Middle frontal gyrus (tissue), 1 donor: Measurements from ENCODE around the gene FHIT.

ENCODE experiments used
- DNase-seq: peaks from one replicate; pipeline ENCODE4 v3.0.0-alpha.2; 2015; ENCODE audit warnings: low spot score; ENCODE audit errors: extremely low spot score

The FHIT gene

DNA sequence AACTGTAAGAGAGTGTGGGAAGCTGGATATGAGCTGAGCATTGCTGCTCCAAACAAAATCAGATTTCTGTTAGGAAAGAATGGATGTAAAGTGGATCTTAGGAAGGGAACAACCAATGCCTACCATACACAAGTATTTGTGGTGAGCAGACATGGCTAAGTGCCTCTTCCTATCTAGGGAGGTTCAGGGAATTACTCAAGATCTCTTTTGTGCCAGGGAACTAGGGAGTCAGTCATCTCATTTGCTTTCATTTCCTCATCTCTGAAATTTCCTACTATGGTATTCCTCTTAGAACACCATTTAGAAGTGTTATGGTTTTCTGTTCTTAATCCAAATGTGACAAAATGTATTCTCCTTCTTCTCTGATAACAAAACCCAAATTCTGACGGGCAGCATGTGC lies 396.5 kb downstream of the FHIT start:
- DNase-seq, result no peak

DNA sequence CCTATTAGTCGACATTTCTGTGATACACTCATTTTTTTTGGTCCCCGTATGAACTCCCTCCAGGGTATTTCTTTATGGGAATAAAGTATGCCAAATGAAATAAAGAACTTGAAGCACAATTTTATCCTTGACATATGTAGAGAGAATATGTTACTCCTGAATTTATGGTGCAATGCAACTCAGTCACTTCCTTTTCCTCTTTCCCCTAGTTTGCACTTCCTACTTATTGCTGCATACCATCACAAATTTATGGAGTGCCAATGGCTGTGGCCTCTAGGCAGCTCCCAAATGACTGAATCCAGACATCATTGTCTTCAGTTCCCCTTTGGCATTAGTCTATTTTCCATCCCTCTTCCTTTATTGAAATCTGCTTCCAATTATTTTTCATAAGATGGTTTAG lies 403.5 kb downstream of the FHIT start:
- no peak for DNase-seq

DNA sequence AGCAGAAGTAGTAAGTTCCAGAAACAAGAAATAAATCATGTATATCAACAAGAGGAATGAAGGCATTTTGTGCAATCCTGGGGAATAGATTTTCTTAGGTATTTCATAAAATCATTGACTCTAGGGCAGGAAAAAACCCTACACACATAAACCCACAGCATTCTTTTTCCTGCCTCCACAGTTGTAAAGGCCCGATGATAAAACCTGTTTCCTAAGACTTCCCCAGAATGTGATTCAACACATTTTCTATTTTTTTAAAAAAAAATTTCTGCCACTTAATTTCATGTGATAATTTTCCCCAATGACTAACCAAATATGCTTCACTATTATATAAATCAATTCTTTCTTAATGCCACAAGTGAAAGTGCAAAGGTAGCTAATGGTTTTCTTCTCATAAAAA lies 407.0 kb downstream of the FHIT start:
- no peak for DNase-seq

DNA sequence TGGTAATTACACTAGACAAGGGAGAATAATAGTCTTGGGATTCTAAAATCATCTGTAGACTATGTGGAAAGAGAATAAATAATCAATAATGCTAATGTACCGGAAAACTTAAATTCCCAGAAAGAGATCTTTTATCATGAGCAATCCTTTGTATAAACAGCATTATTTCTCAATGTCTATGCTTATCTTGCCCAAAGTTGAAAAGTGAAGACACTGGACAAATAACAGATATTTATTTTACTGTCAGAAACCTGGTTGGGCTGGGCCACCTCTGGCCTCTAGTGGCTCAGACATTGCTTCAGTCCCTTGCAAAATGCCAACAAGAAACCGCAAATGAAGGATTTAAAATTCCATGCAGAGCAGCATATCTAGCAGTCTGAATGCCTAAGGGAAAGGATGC lies 409.9 kb downstream of the FHIT start:
- no peak for DNase-seq

DNA sequence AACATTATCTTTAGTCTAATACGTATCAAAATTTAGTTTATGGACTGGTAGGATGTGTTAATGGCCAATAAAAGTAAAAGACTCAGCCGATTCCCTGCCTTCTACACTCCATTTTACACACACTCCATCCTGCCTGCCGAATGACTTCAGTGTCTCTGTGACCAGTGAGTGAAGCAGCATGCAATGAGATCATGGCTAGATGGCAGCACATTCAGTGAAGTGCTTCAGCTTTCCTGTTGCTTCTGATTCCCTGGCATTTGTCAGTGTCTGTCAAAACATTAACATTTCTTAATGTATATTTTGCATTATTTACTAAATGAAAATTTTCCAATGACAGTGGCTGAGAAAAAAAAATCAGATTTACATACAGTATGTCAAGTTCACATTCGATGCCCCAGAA lies 412.0 kb downstream of the FHIT start:
- no peak for DNase-seq

DNA sequence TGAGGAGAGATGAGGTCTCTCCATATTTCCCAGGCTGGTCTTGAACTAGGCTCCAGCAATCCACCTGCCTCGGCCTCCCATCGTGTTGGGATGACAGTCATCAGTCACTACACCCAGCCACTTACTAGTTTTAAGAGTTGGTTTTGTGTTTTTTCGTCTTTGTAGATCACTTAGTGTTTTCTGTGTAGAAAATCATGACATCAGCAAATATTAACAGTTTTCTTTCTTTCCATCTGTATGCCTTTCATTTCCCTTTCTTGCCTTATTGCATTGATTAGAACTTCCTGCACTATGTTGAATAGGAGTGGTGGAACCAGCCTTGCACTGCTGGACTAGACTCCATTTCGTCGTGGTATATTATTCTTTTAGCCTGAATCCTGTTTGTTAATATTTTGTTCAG lies 415.5 kb downstream of the FHIT start:
- DNase-seq, result no peak

DNA sequence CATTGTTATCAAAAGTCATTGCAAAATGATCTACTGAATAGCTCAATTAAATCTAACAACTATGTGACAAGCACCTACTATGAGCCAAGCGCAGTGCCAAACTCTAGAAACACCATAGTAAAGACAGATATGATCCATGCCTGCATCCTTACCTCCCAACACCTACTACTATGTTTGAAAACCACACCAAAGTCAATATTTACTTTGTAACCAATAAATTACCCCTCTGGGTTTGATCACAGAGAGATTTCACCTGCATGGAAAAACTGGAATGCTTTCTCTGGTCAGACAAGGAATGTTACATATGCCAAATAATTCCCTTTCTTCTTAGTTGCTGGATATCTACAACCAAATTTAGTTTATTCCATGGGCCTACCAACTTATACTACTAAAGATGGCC lies 422.2 kb downstream of the FHIT start:
- no peak for DNase-seq

DNA sequence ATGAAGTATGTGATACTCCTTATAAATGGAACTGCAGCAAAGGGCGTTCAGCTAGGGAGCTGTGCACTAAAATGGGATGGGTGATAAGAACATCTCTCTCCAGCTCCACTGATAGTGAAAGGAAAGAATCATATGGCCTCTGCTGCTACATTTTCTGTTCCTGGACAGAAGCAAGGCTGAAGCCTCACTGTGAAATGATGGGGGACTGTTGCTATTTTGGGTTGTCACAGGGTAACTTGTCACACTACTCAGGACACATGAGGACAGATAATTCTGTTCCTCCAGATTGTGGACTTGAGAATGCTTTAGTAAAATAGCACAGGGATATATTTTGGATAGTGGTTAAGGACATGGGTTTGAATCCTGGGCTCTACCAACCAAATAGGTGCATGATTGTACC lies 423.6 kb downstream of the FHIT start:
- DNase-seq, result no peak

DNA sequence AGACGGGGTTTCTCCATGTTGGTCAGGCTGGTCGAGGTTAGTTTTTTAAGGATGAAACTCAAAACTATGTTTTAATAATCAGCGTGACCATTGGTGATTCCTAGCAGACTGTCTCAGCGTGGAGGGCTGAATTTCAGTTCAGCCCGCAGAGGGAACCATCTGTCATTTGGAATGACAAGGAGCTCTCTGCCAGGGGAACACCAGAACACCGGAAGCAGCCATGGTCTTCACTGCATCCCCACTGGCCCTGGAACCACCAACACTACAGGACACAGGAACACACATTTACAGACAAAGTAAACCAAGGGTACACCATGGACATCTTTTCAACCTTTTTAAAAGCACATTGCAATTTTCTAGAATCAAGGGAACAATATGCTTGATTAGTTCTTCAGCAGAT lies 424.7 kb downstream of the FHIT start:
- DNase-seq, result no peak

DNA sequence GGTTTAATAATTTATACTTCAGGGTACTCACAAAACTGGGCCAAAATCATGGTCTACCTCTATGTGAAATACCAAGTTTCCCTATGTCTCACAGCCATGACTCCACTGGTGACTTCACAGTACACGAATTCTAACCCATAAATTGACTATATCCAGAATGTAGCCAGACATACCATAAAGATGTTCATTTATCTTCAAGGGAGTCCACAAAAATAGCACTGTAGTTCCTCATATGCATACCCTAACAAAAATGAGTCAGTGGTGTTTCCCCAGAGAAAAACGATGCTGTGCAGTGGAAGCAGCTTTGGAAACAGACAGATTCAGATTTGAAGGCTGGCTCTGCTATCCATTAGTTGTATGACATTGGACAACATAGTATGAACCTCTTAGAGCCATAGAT lies 438.8 kb downstream of the FHIT start:
- DNase-seq, result no peak

DNA sequence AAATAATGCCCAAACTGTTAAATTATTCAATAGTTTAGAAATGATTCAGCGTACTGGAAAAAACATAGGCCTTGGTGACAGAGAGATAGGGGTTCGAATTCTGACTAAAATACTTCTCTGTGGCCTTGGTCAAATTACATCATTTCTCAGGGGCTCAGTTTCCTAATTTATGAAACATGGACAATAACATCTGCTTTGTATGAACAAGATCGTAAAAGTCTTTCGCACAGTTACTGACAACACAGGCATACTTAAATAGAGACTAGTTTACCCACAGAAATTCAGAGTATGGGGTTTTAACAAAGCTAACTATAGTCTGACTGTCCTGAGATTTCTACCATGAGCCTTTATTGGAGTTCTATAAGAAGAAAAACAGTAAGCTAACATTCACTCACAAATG lies 440.4 kb downstream of the FHIT start:
- no peak for DNase-seq

DNA sequence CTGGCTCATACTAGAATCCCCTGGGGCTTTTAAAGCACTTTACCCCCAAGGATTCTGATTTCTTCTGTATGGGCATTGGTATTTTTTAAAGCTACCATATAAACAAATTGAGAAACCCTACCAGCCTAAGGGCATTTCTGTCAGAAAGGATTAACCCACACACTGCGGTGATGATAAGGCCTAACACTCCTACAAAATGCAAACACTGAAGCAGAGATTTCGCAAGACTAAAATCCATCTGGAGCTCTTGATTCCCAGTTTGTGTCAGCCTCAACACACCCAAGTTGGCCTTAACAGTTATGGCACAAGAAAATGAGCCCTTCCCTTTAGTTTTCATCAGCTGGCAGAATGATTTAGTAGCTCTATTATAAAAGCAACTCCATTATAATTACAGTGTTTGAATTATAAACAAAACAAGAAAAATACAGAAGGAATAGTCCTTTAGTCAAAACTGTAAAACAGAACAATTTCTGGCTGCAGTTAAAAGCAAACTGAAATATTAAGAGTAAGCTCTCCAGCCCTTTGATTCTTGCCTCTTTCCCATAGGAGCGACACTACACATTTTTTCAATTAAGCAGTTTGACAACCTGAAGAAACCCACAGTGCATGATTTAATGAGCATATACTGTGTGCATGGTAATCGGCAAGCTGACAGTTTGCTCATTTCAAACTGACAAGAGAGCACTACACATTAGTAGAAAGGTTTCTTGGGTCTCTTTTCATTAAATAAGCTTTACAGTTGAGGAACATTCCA lies 441.2 kb downstream of the FHIT start:
- no peak for DNase-seq

DNA sequence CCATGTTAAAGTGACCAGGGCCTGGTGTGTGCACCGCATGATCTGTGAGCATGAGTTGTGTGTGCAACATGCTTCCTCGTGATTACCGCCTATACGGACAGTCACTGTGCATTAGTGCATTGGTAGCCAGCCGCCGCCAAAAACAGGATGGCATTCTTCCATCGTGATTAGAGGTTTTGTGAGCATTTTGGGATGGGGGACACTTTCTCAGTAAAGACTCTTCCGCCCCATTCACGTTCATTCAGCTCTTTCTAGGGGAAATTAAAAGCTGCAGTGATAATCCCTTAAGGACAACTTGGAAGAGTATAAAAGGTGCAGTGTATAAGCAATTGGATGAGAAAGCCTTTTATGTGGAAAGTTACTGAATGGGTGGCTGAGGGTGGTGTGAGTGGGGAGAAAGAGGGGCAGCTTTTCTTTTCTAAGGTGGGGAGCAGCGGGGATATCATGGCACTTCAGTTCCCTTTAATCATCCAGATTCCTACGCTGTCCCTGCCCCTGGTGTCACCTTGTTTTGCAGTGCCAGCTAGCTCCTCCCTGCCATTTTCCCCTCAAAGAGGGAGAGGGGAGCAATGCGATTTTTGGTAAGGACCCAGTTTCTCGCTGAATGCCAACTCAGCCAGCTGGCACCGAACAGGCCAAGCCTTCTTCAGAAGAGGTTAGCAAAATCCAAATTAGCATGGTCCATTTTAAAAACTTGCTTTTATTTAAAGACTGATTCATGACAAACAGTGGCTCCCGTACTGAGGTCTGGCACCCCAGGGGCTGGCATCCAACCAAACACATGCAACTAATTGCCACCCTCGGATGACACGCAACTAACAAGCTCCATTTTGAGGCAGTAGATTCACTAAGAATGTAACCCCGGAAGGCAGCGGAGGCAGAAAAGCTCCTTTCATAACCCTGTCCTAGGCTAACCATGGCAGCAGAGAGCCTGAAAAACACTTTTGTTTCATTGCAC lies 447.8 kb downstream of the FHIT start:
- DNase-seq, result peak; percentile 18

DNA sequence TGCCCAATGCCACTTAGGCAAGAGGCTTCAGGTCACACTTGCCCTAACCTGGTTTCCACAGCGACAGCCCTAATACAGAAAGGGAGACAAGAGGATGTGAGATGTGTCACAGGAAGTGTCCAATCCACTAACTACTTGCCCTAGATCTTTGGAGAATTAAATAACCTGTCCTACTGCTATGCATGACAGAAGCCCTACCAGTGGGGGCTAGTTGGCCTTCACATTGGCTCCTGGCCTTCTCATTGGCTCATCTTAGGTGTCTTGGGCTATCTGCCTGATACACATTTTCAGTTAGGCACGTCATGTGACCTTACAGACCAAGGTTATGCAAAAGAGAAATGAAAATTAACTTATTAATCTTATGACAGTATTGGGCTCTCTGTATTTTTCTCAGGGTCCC lies 449.9 kb downstream of the FHIT start:
- DNase-seq, result no peak

DNA sequence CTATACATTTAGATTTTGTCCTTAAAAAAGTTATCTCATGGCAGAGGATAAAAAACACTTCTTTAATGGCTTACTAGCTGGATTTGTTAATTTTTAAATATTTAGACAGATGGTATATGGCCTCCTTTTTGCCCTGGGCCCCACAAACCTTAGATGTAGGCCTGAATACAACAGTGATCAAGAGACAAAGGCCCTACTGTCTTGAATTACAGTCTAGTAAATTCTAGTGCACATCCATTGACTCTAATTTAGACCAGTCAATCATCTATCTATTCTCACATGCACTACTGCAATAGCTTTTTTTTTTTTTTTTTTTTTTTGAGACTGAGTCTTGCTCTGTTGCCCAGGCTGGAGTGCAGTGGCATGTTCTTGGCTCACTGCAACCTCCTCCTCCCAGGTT lies 452.8 kb downstream of the FHIT start:
- no peak for DNase-seq

DNA sequence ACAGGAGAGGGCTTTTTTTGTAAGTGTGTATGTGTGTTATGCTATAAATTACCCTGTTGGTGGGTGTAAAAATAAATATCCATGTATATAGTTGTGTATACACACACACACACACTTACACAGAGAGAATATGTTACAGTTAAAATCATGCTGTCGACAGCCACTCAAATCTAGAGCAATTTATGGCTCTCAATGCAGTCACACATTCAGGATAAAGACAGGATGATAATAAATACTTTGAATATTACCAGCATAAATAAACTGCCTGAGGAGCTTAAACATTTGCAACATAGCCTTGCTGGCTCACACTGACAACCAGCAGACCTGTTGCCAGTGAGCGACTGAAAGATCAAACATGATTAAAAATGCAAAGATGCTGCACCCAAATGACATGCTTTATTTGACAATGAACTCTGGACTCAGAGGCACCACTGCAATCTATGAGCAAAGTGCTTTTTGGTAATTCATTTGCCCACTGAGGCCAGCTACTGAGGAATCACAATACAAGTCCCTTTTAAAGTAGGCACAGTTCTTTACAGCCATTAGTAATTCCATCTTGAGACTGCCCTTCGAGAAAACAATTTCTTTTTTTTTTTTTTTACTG lies 458.9 kb downstream of the FHIT start:
- no peak for DNase-seq

DNA sequence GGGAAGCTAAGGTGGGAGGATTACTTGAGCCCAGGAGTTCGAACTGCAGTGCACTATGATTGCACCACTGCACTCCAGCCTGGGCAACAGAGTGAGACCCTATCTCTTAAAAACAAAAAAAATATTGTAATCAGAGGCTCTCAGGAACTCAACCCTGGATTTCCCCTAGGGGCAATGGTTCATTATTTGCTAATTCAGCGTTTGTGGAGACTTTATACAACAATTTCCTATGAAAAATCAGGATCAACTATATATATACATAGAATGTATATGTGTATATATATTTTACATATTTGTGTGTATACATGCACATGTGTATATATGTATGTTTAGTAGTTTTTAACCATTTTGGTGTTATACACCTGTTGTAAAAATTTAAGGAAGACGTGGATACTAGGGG lies 463.1 kb downstream of the FHIT start:
- DNase-seq, result no peak

DNA sequence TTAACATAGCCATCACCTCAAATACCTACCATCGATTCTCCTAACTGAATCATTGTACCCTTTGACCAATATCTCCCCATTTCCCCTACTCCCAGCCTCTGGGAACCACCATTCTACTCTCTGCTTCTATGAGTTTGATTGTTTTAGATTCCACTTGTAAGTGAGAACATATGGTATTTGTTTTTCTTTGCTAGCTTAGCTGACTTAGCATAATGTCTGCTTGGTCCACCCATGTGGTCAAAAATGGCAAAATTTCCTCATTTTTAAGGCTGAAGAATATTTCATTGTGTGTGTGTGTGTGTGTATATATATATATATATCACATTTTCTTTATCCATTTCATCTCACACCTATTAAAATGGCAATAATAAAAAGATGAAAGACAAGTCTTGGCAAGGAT lies 469.3 kb downstream of the FHIT start:
- no peak for DNase-seq

DNA sequence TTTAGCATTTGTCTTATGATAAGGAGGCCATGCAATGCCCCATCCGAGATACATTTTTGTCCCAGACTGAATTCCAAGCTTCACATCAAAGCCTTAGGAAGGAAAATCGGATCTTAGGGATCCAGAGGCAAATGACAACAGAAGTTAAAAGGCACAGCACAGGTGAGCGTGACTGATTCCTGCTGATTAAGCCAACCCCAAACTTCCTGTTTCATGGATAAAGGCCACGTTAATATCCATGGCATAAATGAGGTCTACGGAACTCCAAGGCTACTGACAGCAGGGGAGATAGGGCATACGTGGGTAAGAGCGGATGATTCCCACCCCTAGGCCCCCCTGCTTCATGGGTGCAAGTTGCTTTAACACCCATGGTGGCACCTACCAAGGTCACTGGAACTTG lies 471.6 kb downstream of the FHIT start:
- no peak for DNase-seq

DNA sequence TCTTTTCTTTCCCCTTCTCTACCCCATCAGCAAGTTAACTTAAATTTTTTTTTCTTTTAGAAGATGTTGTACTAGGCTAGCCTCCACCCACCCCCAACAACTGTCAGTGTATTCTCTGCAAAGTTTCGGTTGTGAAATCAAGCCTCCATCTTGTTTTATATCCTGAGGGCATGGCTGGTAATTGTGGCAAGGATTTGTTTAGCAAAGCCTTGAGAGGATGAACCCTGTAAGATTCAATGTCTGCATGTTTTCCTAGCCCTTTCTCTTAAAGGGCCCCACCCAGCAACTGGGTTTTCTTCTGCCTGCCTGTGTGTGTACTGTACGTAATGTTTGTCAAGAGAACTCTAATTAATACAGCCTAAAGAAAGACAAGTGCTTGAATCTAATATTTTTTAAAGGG lies 475.3 kb downstream of the FHIT start:
- no peak for DNase-seq

DNA sequence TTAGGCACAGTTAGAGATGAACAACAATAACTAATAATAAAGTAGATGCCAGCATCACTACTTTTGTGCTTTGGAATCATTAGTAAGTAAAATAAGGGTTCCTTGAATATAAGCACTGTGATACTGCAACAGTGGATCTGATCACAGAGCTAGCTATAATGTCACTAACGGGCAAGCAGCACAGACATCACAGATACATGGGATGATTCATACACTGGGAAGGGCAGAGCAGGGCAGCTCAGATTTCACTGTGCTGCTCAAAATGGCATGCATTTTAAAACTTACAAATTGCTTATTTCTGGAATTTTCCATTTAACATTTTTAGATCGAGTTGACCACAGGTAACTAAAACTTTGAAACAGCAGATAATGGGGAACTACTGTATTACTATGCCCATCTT lies 476.6 kb downstream of the FHIT start:
- DNase-seq, result no peak

DNA sequence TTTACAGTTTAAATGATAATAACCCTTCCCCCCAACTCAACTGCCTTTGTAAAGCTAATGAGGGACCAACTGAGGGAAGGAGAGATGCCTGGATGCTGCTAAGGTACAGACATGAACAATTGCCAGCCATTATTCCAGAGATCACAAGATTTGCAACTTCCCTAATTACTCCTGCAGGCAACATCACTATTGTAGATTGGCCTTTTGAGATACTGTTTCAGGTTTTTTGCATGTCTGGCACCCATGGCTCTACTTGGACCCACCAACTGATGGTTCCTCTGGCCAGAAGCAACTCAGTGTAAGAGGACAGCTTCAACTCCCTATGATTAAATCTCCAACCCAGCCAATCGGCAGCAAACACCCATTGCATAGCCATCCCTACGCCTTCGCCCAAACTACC lies 478.7 kb downstream of the FHIT start:
- DNase-seq, result no peak
